ENCODE data around the gene CBX6. TPM values are rescaled to one million over a fixed set of nuclear protein-coding genes. Genes with fewer than 3 reads are reported as not detected.

The CBX6 gene
- total and polyA plus RNA-seq, 2 of the 8 experiments (the other 6 are each of a cell fraction or from before 2014, with no cell fraction given), result 10.6 to 27.5 TPM

DNA sequence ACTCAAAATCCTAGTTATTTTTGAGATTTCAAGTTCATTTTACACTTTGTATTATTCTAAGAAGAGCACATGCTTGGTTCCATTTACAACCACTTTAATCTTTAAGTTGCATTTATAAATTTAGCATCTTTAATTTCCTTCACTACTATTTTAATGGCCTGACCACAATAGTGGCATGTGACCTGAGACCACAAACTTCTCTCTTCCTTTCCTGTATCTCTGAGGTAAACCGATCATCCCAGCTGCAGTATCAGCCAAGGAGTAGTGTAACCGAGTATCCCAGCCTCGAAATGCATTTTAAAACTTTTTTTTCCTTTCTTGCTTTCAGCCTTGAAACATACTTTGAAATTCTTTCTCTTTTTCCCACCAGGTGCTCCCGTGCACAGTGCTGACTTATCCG is 28.7 kb upstream of the CBX6 start:
- no peaks in the 10 kb centered on the region for H3K79me2 ChIP-seq (ENCODE audit: control insufficient read depth in 1 of 2, insufficient read depth in 2 of 2, low read length in 2 of 2)
- no peak overlapping the region for H3K4me3 ChIP-seq (ENCODE audit: extremely low read depth in 1 of 4, insufficient read depth in 2 of 4, low read depth in 3 of 4, low read length in 4 of 4)
- H3K36me3 ChIP-seq (ENCODE audit: control insufficient read depth in 2 of 4, insufficient read depth in 4 of 4, low read length in 3 of 4), result no peaks in the 10 kb centered on the region
- H3K23me2 ChIP-seq (ENCODE audit: low read depth, low read length), result no peaks in the 10 kb centered on the region
- ChIA-PET POLR2A (ENCODE audit: partially characterized antibody) (no interaction called here), CTCF (ENCODE audit: partially characterized antibody) (interaction anchor here (1.1 to 1.3 kb wide), 2 partner anchors 27 to 31 kb away, joined by 4 to 5 read pairs; no protein-coding TSS in a partner anchor)
- no peak overlapping the region for H3K23ac ChIP-seq (ENCODE audit: insufficient read length)
- H3K9me3 ChIP-seq (ENCODE audit: insufficient read depth in 2 of 2, low read depth in 1 of 2, low read length in 1 of 2), result peaks cover 12 to 14% of the 10 kb centered on the region in 2 experiments
- no peak overlapping the region for H4K8ac ChIP-seq (ENCODE audit: extremely low read depth, insufficient read depth, low read length)
- no peak for TF ChIP-seq GTF2F1 (IDR thresholded peaks at IDR 0.05; ENCODE audit: borderline replicate concordance, low read depth, low read length)
- H2BK5ac ChIP-seq (ENCODE audit: low read depth, low read length), result no peak overlapping the region
- H3K79me1 ChIP-seq (ENCODE audit: low read depth, low read length), result no peaks in the 10 kb centered on the region
- no peak overlapping the region for H4K5ac ChIP-seq (ENCODE audit: insufficient read length, low read depth, low read length)
- H3K27me3 ChIP-seq (replicated peaks in 1 of 4; ENCODE audit: control insufficient read depth in 3 of 4, extremely low read depth in 1 of 4, insufficient read depth in 3 of 4, low read length in 3 of 4), result no peaks in the 10 kb centered on the region
- H4K91ac ChIP-seq (replicated peaks; ENCODE audit: insufficient read length, low read length), result no peak overlapping the region
- H3K4me2 ChIP-seq (ENCODE audit: insufficient read depth in 1 of 2, low read depth in 2 of 2, low read length in 2 of 2), result no peak overlapping the region
- WGBS, 2 experiments (ENCODE audit: extremely low coverage in 1 of 2, insufficient coverage in 1 of 2, insufficient read length in 1 of 2, insufficient replicate concordance in 2 of 2, low coverage in 1 of 2, low lambda C conversion rate in 2 of 2, missing lambda C conversion rate in 1 of 2), result 89% methylated on average over 5 of the region's 5 CpGs; no CpG with 5 or more reads in 1 of the 2 experiments
- no peak overlapping the region for H2BK120ac ChIP-seq (replicated peaks; ENCODE audit: low read depth, low read length)
- H2AFZ ChIP-seq (ENCODE audit: low read length), result no peak overlapping the region
- H3K4me1 ChIP-seq (replicated peaks in 1 of 4; ENCODE audit: control insufficient read depth in 3 of 4, insufficient read depth in 4 of 4, low read length in 3 of 4), result no peaks in the 10 kb centered on the region
- H3K18ac ChIP-seq (ENCODE audit: extremely low read depth, low read length), result no peak overlapping the region
- H2BK15ac ChIP-seq (ENCODE audit: low read length), result no peak overlapping the region
- no peak for DNase-seq (ENCODE audit: low read depth in 1 of 2, low spot score in 2 of 2)
- no peaks in the 10 kb centered on the region for H4K20me1 ChIP-seq (replicated peaks in 1 of 2; ENCODE audit: control insufficient read depth in 1 of 2, insufficient read depth in 2 of 2, low read length in 2 of 2)
- H3K14ac ChIP-seq (ENCODE audit: insufficient read length), result no peak overlapping the region
- H2BK12ac ChIP-seq (ENCODE audit: low read depth, low read length), result no peak overlapping the region
- no peak for FAIRE-seq
- H2AK5ac ChIP-seq (ENCODE audit: low read depth, low read length), result no peak overlapping the region
- H3K4ac ChIP-seq (replicated peaks; ENCODE audit: insufficient read length, low read depth, low read length), result no peak overlapping the region
- H2BK20ac ChIP-seq (ENCODE audit: low read length), result no peak overlapping the region
- no peak overlapping the region for H3K56ac ChIP-seq (replicated peaks; ENCODE audit: insufficient read length, low read depth, low read length)
- no peak overlapping the region for H3K27ac ChIP-seq (ENCODE audit: low read depth, low read length)
- H3K9ac ChIP-seq (replicated peaks in 1 of 4; ENCODE audit: extremely low read depth in 1 of 4, low read depth in 3 of 4, low read length in 3 of 4), result no peak overlapping the region
